ENCODE data around the gene C4A.
"Not testable (repeated sequence)": the region's sequence is repeated elsewhere in the genome, so short reads cannot be mapped to it uniquely, and the experiment has no call there.

The C4A gene

GRCh38 chr6:32022100-32022499 is 40.2 kb downstream of the C4A start:
- H3K9me3 ChIP-seq (ENCODE audit: control insufficient read depth, low read length); H3K9ac ChIP-seq (ENCODE audit: low read length); H3K4me1 ChIP-seq (ENCODE audit: control insufficient read depth, insufficient read depth, low read length): not testable (repeated sequence)

GRCh38 chr6:32028631-32029030 is 46.8 kb downstream of the C4A start:
- H3K4me1 ChIP-seq (ENCODE audit: control insufficient read depth, insufficient read depth, low read length); H3K36me3 ChIP-seq (ENCODE audit: control insufficient read depth, insufficient read depth, low read length); H3K4me3 ChIP-seq (ENCODE audit: low read length); H3K9me3 ChIP-seq (ENCODE audit: control insufficient read depth, low read length); H3K9ac ChIP-seq (ENCODE audit: low read length); H3K27me3 ChIP-seq (ENCODE audit: control insufficient read depth, insufficient read depth, low read length): not testable (repeated sequence)

More at GRCh38 chr6:32022100-32022499, 40.2 kb downstream of the C4A start:
- not testable (repeated sequence) for H3K27me3 ChIP-seq (ENCODE audit: control insufficient read depth, insufficient read depth, low read length); H3K4me3 ChIP-seq (ENCODE audit: low read length); H3K36me3 ChIP-seq (ENCODE audit: control insufficient read depth, insufficient read depth, low read length)

GRCh38 chr6:32029553-32029952 is 47.7 kb downstream of the C4A start:
- H3K36me3 ChIP-seq (ENCODE audit: control insufficient read depth, insufficient read depth, low read length); H3K27me3 ChIP-seq (ENCODE audit: control insufficient read depth, insufficient read depth, low read length); H3K4me1 ChIP-seq (ENCODE audit: control insufficient read depth, insufficient read depth, low read length); H3K9me3 ChIP-seq (ENCODE audit: control insufficient read depth, low read length); H3K9ac ChIP-seq (ENCODE audit: low read length); H3K4me3 ChIP-seq (ENCODE audit: low read length): not testable (repeated sequence)

- not testable (repeated sequence) for H3K36me3 ChIP-seq (ENCODE audit: control insufficient read depth, insufficient read depth, low read length); H3K4me1 ChIP-seq (ENCODE audit: control insufficient read depth, insufficient read depth, low read length); H3K27me3 ChIP-seq (ENCODE audit: control insufficient read depth, insufficient read depth, low read length); H3K9ac ChIP-seq (ENCODE audit: low read length); H3K9me3 ChIP-seq (ENCODE audit: control insufficient read depth, low read length); H3K4me3 ChIP-seq (ENCODE audit: low read length)
These were observed 53.6 kb downstream of the C4A start for GRCh38 chr6:32035283-32036013.

GRCh38 chr6:32037136-32037535 is 55.3 kb downstream of the C4A start:
- H3K9me3 ChIP-seq (ENCODE audit: control insufficient read depth, low read length); H3K4me3 ChIP-seq (ENCODE audit: low read length); H3K4me1 ChIP-seq (ENCODE audit: control insufficient read depth, insufficient read depth, low read length); H3K9ac ChIP-seq (ENCODE audit: low read length); H3K27me3 ChIP-seq (ENCODE audit: control insufficient read depth, insufficient read depth, low read length); H3K36me3 ChIP-seq (ENCODE audit: control insufficient read depth, insufficient read depth, low read length): not testable (repeated sequence)

- H3K27me3 ChIP-seq (ENCODE audit: control insufficient read depth, insufficient read depth, low read length); H3K36me3 ChIP-seq (ENCODE audit: control insufficient read depth, insufficient read depth, low read length); H3K4me3 ChIP-seq (ENCODE audit: low read length); H3K9me3 ChIP-seq (ENCODE audit: control insufficient read depth, low read length); H3K9ac ChIP-seq (ENCODE audit: low read length); H3K4me1 ChIP-seq (ENCODE audit: control insufficient read depth, insufficient read depth, low read length): not testable (repeated sequence)
These were observed 56.0 kb downstream of the C4A start, which contains the start of gene CYP21A2 for GRCh38 chr6:32037598-32038524. Gene CYP21A2, plus strand, starts transcription at chr6:32038415. Its CDS starts 8 bp downstream, at chr6:32038423.

- H3K4me1 ChIP-seq (ENCODE audit: control insufficient read depth, insufficient read depth, low read length); H3K36me3 ChIP-seq (ENCODE audit: control insufficient read depth, insufficient read depth, low read length); H3K9ac ChIP-seq (ENCODE audit: low read length); H3K4me3 ChIP-seq (ENCODE audit: low read length); H3K9me3 ChIP-seq (ENCODE audit: control insufficient read depth, low read length); H3K27me3 ChIP-seq (ENCODE audit: control insufficient read depth, insufficient read depth, low read length): not testable (repeated sequence)
These were observed 57.0 kb downstream of the C4A start for GRCh38 chr6:32038878-32039277.

- H3K36me3 ChIP-seq (ENCODE audit: control insufficient read depth, insufficient read depth, low read length); H3K9me3 ChIP-seq (ENCODE audit: control insufficient read depth, low read length); H3K27me3 ChIP-seq (ENCODE audit: control insufficient read depth, insufficient read depth, low read length); H3K4me1 ChIP-seq (ENCODE audit: control insufficient read depth, insufficient read depth, low read length); H3K9ac ChIP-seq (ENCODE audit: low read length); H3K4me3 ChIP-seq (ENCODE audit: low read length): not testable (repeated sequence)
These were observed 57.7 kb downstream of the C4A start for GRCh38 chr6:32039321-32040274.

- not testable (repeated sequence) for H3K27me3 ChIP-seq (ENCODE audit: control insufficient read depth, insufficient read depth, low read length); H3K4me3 ChIP-seq (ENCODE audit: low read length); H3K9ac ChIP-seq (ENCODE audit: low read length); H3K36me3 ChIP-seq (ENCODE audit: control insufficient read depth, insufficient read depth, low read length); H3K4me1 ChIP-seq (ENCODE audit: control insufficient read depth, insufficient read depth, low read length); H3K9me3 ChIP-seq (ENCODE audit: control insufficient read depth, low read length)
These were observed 58.6 kb downstream of the C4A start for GRCh38 chr6:32040299-32041049.

- not testable (repeated sequence) for H3K27me3 ChIP-seq (ENCODE audit: control insufficient read depth, insufficient read depth, low read length); H3K9me3 ChIP-seq (ENCODE audit: control insufficient read depth, low read length); H3K4me1 ChIP-seq (ENCODE audit: control insufficient read depth, insufficient read depth, low read length); H3K4me3 ChIP-seq (ENCODE audit: low read length); H3K9ac ChIP-seq (ENCODE audit: low read length); H3K36me3 ChIP-seq (ENCODE audit: control insufficient read depth, insufficient read depth, low read length)
These were observed 59.1 kb downstream of the C4A start for GRCh38 chr6:32041050-32041321.

GRCh38 chr6:32041385-32041784 is 59.5 kb downstream of the C4A start:
- not testable (repeated sequence) for H3K36me3 ChIP-seq (ENCODE audit: control insufficient read depth, insufficient read depth, low read length); H3K27me3 ChIP-seq (ENCODE audit: control insufficient read depth, insufficient read depth, low read length); H3K4me3 ChIP-seq (ENCODE audit: low read length); H3K9ac ChIP-seq (ENCODE audit: low read length); H3K9me3 ChIP-seq (ENCODE audit: control insufficient read depth, low read length); H3K4me1 ChIP-seq (ENCODE audit: control insufficient read depth, insufficient read depth, low read length)

Measured in mucosa of stomach (tissue), 1 donor.